SK-N-SH (cell line): ENCODE measurements around the gene CNST. TPM values are rescaled to one million over a fixed set of nuclear protein-coding genes. Genes with fewer than 3 reads are reported as not detected.
"Not testable (repeated sequence)": the region's sequence is repeated elsewhere in the genome, so short reads cannot be mapped to it uniquely, and the experiment has no call there.

Experiments
- CTCF ChIA-PET: fragments of 300-600, 350-600 bp; formaldehyde crosslinking; extraction: SDS; loops from one replicate; lab custom pipeline; 2021; lab: Yijun Ruan, JAX
- POLR2A ChIA-PET: fragments of 350-600 bp; sonication (Branson Sonifier 250); formaldehyde crosslinking; extraction: SDS; loops from one replicate; lab custom pipeline; 2020; ENCODE audit warnings: antibody characterized with exemption, inconsistent platforms; lab: Yijun Ruan, JAX
- DNase-seq: peaks from one replicate; pipeline ENCODE4 v3.0.0; 2012
- H2AFZ ChIP-seq: fragments of 200-600 bp; sonication (generic); 2 replicates; pipeline ENCODE4 v1.8.1; 2016; ENCODE audit warnings: antibody characterized with exemption, mild to moderate bottlenecking, low read depth
- H3F3A ChIP-seq: fragments of 200-600 bp; sonication (generic); replicated peaks from 2 replicates; pipeline ENCODE3; 2016; ENCODE audit warnings: antibody characterized with exemption, mild to moderate bottlenecking; ENCODE audit not compliant: insufficient read depth
- H3K27ac ChIP-seq, 2 experiments: fragments of 200-500 bp in 1 of 2; fragments of 200-600 bp in 1 of 2; sonication (Bioruptor generic) in 1 of 2; sonication (generic), shearing (Covaris generic) in 1 of 2; 2 replicates each; pipeline versions ENCODE4 v1.5.1 to v1.6.1; 2014 to 2016; ENCODE audit warnings: low read depth in 2 of 2, inconsistent platforms in 1 of 2, low read length in 1 of 2, mild to moderate bottlenecking in 1 of 2, mixed read lengths in 1 of 2
- H3K27me3 ChIP-seq: fragments of 200-600 bp; sonication (generic), shearing (Covaris generic); 2 replicates; pipeline ENCODE4 v1.6.1; 2016; ENCODE audit warnings: mixed run types; ENCODE audit not compliant: insufficient read depth
- H3K36me3 ChIP-seq, 2 experiments: fragments of 200-500 bp in 1 of 2; fragments of 200-600 bp in 1 of 2; sonication (Bioruptor generic) in 1 of 2; sonication (generic) in 1 of 2; replicated peaks in 1 of 2; 2 replicates each; pipeline versions ENCODE3 to v1.5.1; 2014 to 2016; ENCODE audit warnings: low read length in 1 of 2, mild to moderate bottlenecking in 1 of 2; ENCODE audit not compliant: insufficient read depth in 2 of 2, control insufficient read depth in 1 of 2
- H3K4me1 ChIP-seq, 2 experiments: fragments of 200-500 bp in 1 of 2; fragments of 200-600 bp in 1 of 2; sonication (Bioruptor generic) in 1 of 2; sonication (generic), shearing (Covaris generic) in 1 of 2; 2 replicates each; pipeline versions ENCODE4 v1.5.1 to v1.6.1; 2014 to 2016; ENCODE audit warnings: low read depth in 1 of 2, low read length in 1 of 2, mixed run types in 1 of 2; ENCODE audit not compliant: insufficient read depth in 2 of 2, control insufficient read depth in 1 of 2
- H3K4me2 ChIP-seq: fragments of 200-600 bp; sonication (generic), shearing (Covaris generic); 2 replicates; pipeline ENCODE4 v1.6.1; 2017; ENCODE audit warnings: mixed run types
- H3K4me3 ChIP-seq, 2 experiments: fragments of 200-500 bp in 1 of 2; fragments of 200-600 bp in 1 of 2; sonication (Bioruptor generic) in 1 of 2; sonication (generic), shearing (Covaris generic) in 1 of 2; 2 replicates each; pipeline versions ENCODE4 v1.5.1 to v1.8.1; 2014 to 2016; ENCODE audit warnings: low read depth in 2 of 2, inconsistent platforms in 1 of 2, low read length in 1 of 2, mild to moderate bottlenecking in 1 of 2, mixed read lengths in 1 of 2, moderate library complexity in 1 of 2
- H3K79me2 ChIP-seq: fragments of 200-600 bp; sonication (generic); 2 replicates; pipeline ENCODE4 v1.8.1; 2017; ENCODE audit warnings: mild to moderate bottlenecking; ENCODE audit not compliant: insufficient read depth
- H3K9ac ChIP-seq: fragments of 200-600 bp; sonication (generic); 2 replicates; pipeline ENCODE4 v1.6.1; 2017; ENCODE audit warnings: mixed run types
- H3K9me2 ChIP-seq: fragments of 200-600 bp; sonication (generic); 2 replicates; pipeline ENCODE4 v1.6.1; 2017; ENCODE audit warnings: mixed run types
- H3K9me3 ChIP-seq: fragments of 200-600 bp; sonication (generic); 2 replicates; pipeline ENCODE4 v1.6.1; 2017; ENCODE audit warnings: mixed run types, mild to moderate bottlenecking, moderate library complexity
- H4K20me1 ChIP-seq: fragments of 200-600 bp; sonication (generic); 2 replicates; pipeline ENCODE4 v1.6.1; 2017; ENCODE audit warnings: mild to moderate bottlenecking, mixed run types; ENCODE audit not compliant: insufficient read depth
- CHD2 ChIP-seq: fragments of 150-350 bp; IDR thresholded peaks from 2 replicates; pipeline ENCODE4 v1.6.1; 2018; ENCODE audit warnings: low read length; ENCODE audit not compliant: partially characterized antibody
- ELF1 ChIP-seq: IDR thresholded peaks from 2 replicates; pipeline ENCODE4 v1.4.0; 2012
- FOXJ3 ChIP-seq: sonication (generic); formaldehyde crosslinking; IDR thresholded peaks from 2 replicates; pipeline ENCODE4 v1.5.1; 2020; ENCODE audit warnings: mild to moderate bottlenecking, missing genetic modification reagents
- GABPA ChIP-seq: IDR thresholded peaks from 2 replicates; pipeline ENCODE4 v1.4.0; 2012; ENCODE audit warnings: low read depth, mild to moderate bottlenecking
- GATA2 ChIP-seq: sonication (generic); formaldehyde crosslinking; IDR thresholded peaks from 2 replicates; pipeline ENCODE4 v1.5.0; 2020; ENCODE audit warnings: mild to moderate bottlenecking, missing genetic modification reagents
- IRF3 ChIP-seq: fragments of 150-350 bp; IDR thresholded peaks from 2 replicates; pipeline ENCODE4 v1.6.1; 2016; ENCODE audit warnings: mild to moderate bottlenecking, low read depth, low read length
- MEF2A ChIP-seq: IDR thresholded peaks from 2 replicates; pipeline ENCODE4 v1.4.0; 2012; ENCODE audit warnings: low read depth, borderline replicate concordance
- MXI1 ChIP-seq: IDR thresholded peaks from 2 replicates; pipeline ENCODE4 v1.6.1; 2012; ENCODE audit warnings: mild to moderate bottlenecking, low read depth, low read length, improper control_type of control experiment
- POLR2AphosphoS5 ChIP-seq: IDR thresholded peaks from 2 replicates; pipeline ENCODE4 v1.6.1; 2012; ENCODE audit warnings: low read depth, low read length
- RAD21 ChIP-seq: IDR thresholded peaks from 2 replicates; pipeline ENCODE4 v1.6.1; 2012; ENCODE audit warnings: mild to moderate bottlenecking, low read length
- RCOR1 ChIP-seq: fragments of 150-350 bp; IDR thresholded peaks from 2 replicates; pipeline ENCODE4 v1.6.1; 2017; ENCODE audit warnings: antibody characterized with exemption, low read length
- REST ChIP-seq: IDR thresholded peaks from 2 replicates; pipeline ENCODE4 v1.6.1; 2012; ENCODE audit warnings: mild to moderate bottlenecking, low read depth, low read length, moderate library complexity
- SMC3 ChIP-seq: IDR thresholded peaks from 2 replicates; pipeline ENCODE4 v1.6.1; 2012; ENCODE audit warnings: low read depth, low read length, improper control_type of control experiment
- TAF1 ChIP-seq: IDR thresholded peaks from 2 replicates; pipeline ENCODE4 v1.6.1; 2012; ENCODE audit warnings: low read depth, mild to moderate bottlenecking, low read length, moderate library complexity, borderline replicate concordance
- USF1 ChIP-seq: IDR thresholded peaks from 2 replicates; pipeline ENCODE4 v1.4.0; 2012; ENCODE audit warnings: low read depth, borderline replicate concordance
- WGBS: methylation state at CpG from one replicate; pipeline ENCODE4 v1.1.6; 2017; ENCODE audit warnings: low lambda C conversion rate; 5-methylcytosine and 5-hydroxymethylcytosine counted together
- polyA plus RNA-seq, 3 experiments: library from polyadenylated mRNA; depleted of rRNA; stranded (reverse); fragments of >200 nt; gene quantifications; 2 replicates each; pipeline ENCODE4 v1.2.3, GENCODE V29; 2012

The CNST gene
- polyA plus RNA-seq, 1 of the 3 experiments (the other 2 are of a cell fraction) = 21.7 TPM

- no peak overlapping the region for H3K27ac ChIP-seq
- no peak for DNase-seq
- no peaks in the 10 kb centered on the region; a peak in 1 of 4 replicates for H3K4me1 ChIP-seq
- no peaks in the 10 kb centered on the region; the same call in 1 of the 2 replicates for H3K79me2 ChIP-seq
- ChIA-PET POLR2A (no interaction called here), CTCF (interaction anchor here (1.0 to 4.4 kb wide), 3 partner anchors 12 to 62 kb away, joined by 3 to 44 read pairs (median 3); no protein-coding TSS in a partner anchor)
- H3K9ac ChIP-seq = no peak overlapping the region
- no peak overlapping the region for H2AFZ ChIP-seq
- H4K20me1 ChIP-seq = no peaks in the 10 kb centered on the region
- H3K4me2 ChIP-seq = no peak overlapping the region
- no peaks in the 10 kb centered on the region for H3K9me3 ChIP-seq
- H3K36me3 ChIP-seq = no peaks in the 10 kb centered on the region
- H3K4me3 ChIP-seq = no peak overlapping the region
- TF ChIP-seq FOXJ3 (CRISPR knock-in tag) (no peak), SMC3 (no peak), GATA2 (CRISPR knock-in tag) (no peak), TAF1 (no peak), MEF2A (no peak), GABPA (no peak), POLR2AphosphoS5 (no peak)
- WGBS = 68% methylated on average over 14 of the region's 15 CpGs
- no peaks in the 10 kb centered on the region for H3K27me3 ChIP-seq
- H3K9me2 ChIP-seq = no peaks in the 10 kb centered on the region
- no peaks in the 10 kb centered on the region for H3F3A ChIP-seq
These were observed 125.6 kb downstream of the CNST start for GRCh38 chr1:246691622-246692495.

GRCh38 chr1:246694213-246694895 is 128.1 kb downstream of the CNST start:
- H3K9ac ChIP-seq, H3K27ac ChIP-seq, H3K4me1 ChIP-seq, H3K36me3 ChIP-seq, DNase-seq, H3K9me2 ChIP-seq, H3F3A ChIP-seq, POLR2A ChIA-PET, H4K20me1 ChIP-seq, H2AFZ ChIP-seq, H3K4me3 ChIP-seq, H3K79me2 ChIP-seq, H3K4me2 ChIP-seq, H3K27me3 ChIP-seq, H3K9me3 ChIP-seq: not testable (repeated sequence)
- CTCF ChIA-PET = interaction anchor here (1.7 kb wide), 1 partner anchor 196 kb away, joined by 5 read pairs; no protein-coding TSS in a partner anchor
- WGBS = 68% methylated on average over 10 of the region's 10 CpGs

- Histone ChIP-seq H3K79me2 (no peaks in the 10 kb centered on the region; the same call in 1 of the 2 replicates), H3K9me3 (no peaks in the 10 kb centered on the region), H3K9me2 (no peaks in the 10 kb centered on the region), H3K4me1 (no peaks in the 10 kb centered on the region), H3K27me3 (no peaks in the 10 kb centered on the region), H3K4me2 (no peak overlapping the region), H3K27ac (no peak overlapping the region), H3K4me3 (no peak overlapping the region), H3F3A (peaks cover 5% of the 10 kb centered on the region), H2AFZ (no peak overlapping the region), H3K9ac (no peak overlapping the region), H4K20me1 (no peaks in the 10 kb centered on the region), H3K36me3 (no peaks in the 10 kb centered on the region)
- CTCF ChIA-PET = interaction anchor here (0.8 to 1.5 kb wide), 3 partner anchors 10 to 197 kb away, joined by 3 to 4 read pairs (median 3); no protein-coding TSS in a partner anchor
- DNase-seq = no peak
- POLR2A ChIA-PET = no interaction called here
- 69% methylated on average over 2 of the region's 3 CpGs for WGBS
- TF ChIP-seq MXI1 = no peak
- TF ChIP-seq RAD21 = no peak
- no peak for TF ChIP-seq USF1
- TF ChIP-seq RCOR1 = no peak
- no peak for TF ChIP-seq IRF3
- no peak for TF ChIP-seq ELF1
- TF ChIP-seq REST = no peak
- no peak for TF ChIP-seq CHD2
These were observed 128.9 kb downstream of the CNST start for GRCh38 chr1:246695136-246695535.
